SK-N-SH (cell line): ENCODE results near the gene OR52A1. TPM values are rescaled to one million over a fixed set of nuclear protein-coding genes. Genes with fewer than 3 reads are reported as not detected.

Experiments
- CTCF ChIA-PET: fragments of 300-600, 350-600 bp; formaldehyde crosslinking; extraction: SDS; loops from one replicate; lab custom pipeline; 2021; lab: Yijun Ruan, JAX
- POLR2A ChIA-PET: fragments of 350-600 bp; sonication (Branson Sonifier 250); formaldehyde crosslinking; extraction: SDS; loops from one replicate; lab custom pipeline; 2020; ENCODE audit warnings: antibody characterized with exemption, inconsistent platforms; lab: Yijun Ruan, JAX
- DNase-seq: peaks from one replicate; pipeline ENCODE4 v3.0.0; 2012
- H2AFZ ChIP-seq: fragments of 200-600 bp; sonication (generic); 2 replicates; pipeline ENCODE4 v1.8.1; 2016; ENCODE audit warnings: antibody characterized with exemption, mild to moderate bottlenecking, low read depth
- H3F3A ChIP-seq: fragments of 200-600 bp; sonication (generic); replicated peaks from 2 replicates; pipeline ENCODE3; 2016; ENCODE audit warnings: antibody characterized with exemption, mild to moderate bottlenecking; ENCODE audit not compliant: insufficient read depth
- H3K27ac ChIP-seq, 2 experiments: fragments of 200-500 bp in 1 of 2; fragments of 200-600 bp in 1 of 2; sonication (Bioruptor generic) in 1 of 2; sonication (generic), shearing (Covaris generic) in 1 of 2; 2 replicates each; pipeline versions ENCODE4 v1.5.1 to v1.6.1; 2014 to 2016; ENCODE audit warnings: low read depth in 2 of 2, inconsistent platforms in 1 of 2, low read length in 1 of 2, mild to moderate bottlenecking in 1 of 2, mixed read lengths in 1 of 2
- H3K27me3 ChIP-seq: fragments of 200-600 bp; sonication (generic), shearing (Covaris generic); 2 replicates; pipeline ENCODE4 v1.6.1; 2016; ENCODE audit warnings: mixed run types; ENCODE audit not compliant: insufficient read depth
- H3K36me3 ChIP-seq, 2 experiments: fragments of 200-500 bp in 1 of 2; fragments of 200-600 bp in 1 of 2; sonication (Bioruptor generic) in 1 of 2; sonication (generic) in 1 of 2; replicated peaks in 1 of 2; 2 replicates each; pipeline versions ENCODE3 to v1.5.1; 2014 to 2016; ENCODE audit warnings: low read length in 1 of 2, mild to moderate bottlenecking in 1 of 2; ENCODE audit not compliant: insufficient read depth in 2 of 2, control insufficient read depth in 1 of 2
- H3K4me1 ChIP-seq, 2 experiments: fragments of 200-500 bp in 1 of 2; fragments of 200-600 bp in 1 of 2; sonication (Bioruptor generic) in 1 of 2; sonication (generic), shearing (Covaris generic) in 1 of 2; 2 replicates each; pipeline versions ENCODE4 v1.5.1 to v1.6.1; 2014 to 2016; ENCODE audit warnings: low read depth in 1 of 2, low read length in 1 of 2, mixed run types in 1 of 2; ENCODE audit not compliant: insufficient read depth in 2 of 2, control insufficient read depth in 1 of 2
- H3K4me2 ChIP-seq: fragments of 200-600 bp; sonication (generic), shearing (Covaris generic); 2 replicates; pipeline ENCODE4 v1.6.1; 2017; ENCODE audit warnings: mixed run types
- H3K4me3 ChIP-seq, 2 experiments: fragments of 200-500 bp in 1 of 2; fragments of 200-600 bp in 1 of 2; sonication (Bioruptor generic) in 1 of 2; sonication (generic), shearing (Covaris generic) in 1 of 2; 2 replicates each; pipeline versions ENCODE4 v1.5.1 to v1.8.1; 2014 to 2016; ENCODE audit warnings: low read depth in 2 of 2, inconsistent platforms in 1 of 2, low read length in 1 of 2, mild to moderate bottlenecking in 1 of 2, mixed read lengths in 1 of 2, moderate library complexity in 1 of 2
- H3K79me2 ChIP-seq: fragments of 200-600 bp; sonication (generic); 2 replicates; pipeline ENCODE4 v1.8.1; 2017; ENCODE audit warnings: mild to moderate bottlenecking; ENCODE audit not compliant: insufficient read depth
- H3K9ac ChIP-seq: fragments of 200-600 bp; sonication (generic); 2 replicates; pipeline ENCODE4 v1.6.1; 2017; ENCODE audit warnings: mixed run types
- H3K9me2 ChIP-seq: fragments of 200-600 bp; sonication (generic); 2 replicates; pipeline ENCODE4 v1.6.1; 2017; ENCODE audit warnings: mixed run types
- H3K9me3 ChIP-seq: fragments of 200-600 bp; sonication (generic); 2 replicates; pipeline ENCODE4 v1.6.1; 2017; ENCODE audit warnings: mixed run types, mild to moderate bottlenecking, moderate library complexity
- H4K20me1 ChIP-seq: fragments of 200-600 bp; sonication (generic); 2 replicates; pipeline ENCODE4 v1.6.1; 2017; ENCODE audit warnings: mild to moderate bottlenecking, mixed run types; ENCODE audit not compliant: insufficient read depth
- FOSL2 ChIP-seq: IDR thresholded peaks from 2 replicates; pipeline ENCODE4 v1.4.0; 2012; ENCODE audit warnings: low read depth, mild to moderate bottlenecking, moderate library complexity, borderline replicate concordance
- FOXJ3 ChIP-seq: sonication (generic); formaldehyde crosslinking; IDR thresholded peaks from 2 replicates; pipeline ENCODE4 v1.5.1; 2020; ENCODE audit warnings: mild to moderate bottlenecking, missing genetic modification reagents
- FOXM1 ChIP-seq: IDR thresholded peaks from 2 replicates; pipeline ENCODE4 v1.4.0; 2012; ENCODE audit warnings: low read depth, mild to moderate bottlenecking
- IRF3 ChIP-seq: fragments of 150-350 bp; IDR thresholded peaks from 2 replicates; pipeline ENCODE4 v1.6.1; 2016; ENCODE audit warnings: mild to moderate bottlenecking, low read depth, low read length
- JUND ChIP-seq: IDR thresholded peaks from 2 replicates; pipeline ENCODE4 v1.4.0; 2012
- MAX ChIP-seq: IDR thresholded peaks from 2 replicates; pipeline ENCODE4 v1.4.0; 2012; ENCODE audit warnings: low read depth
- NRF1 ChIP-seq: IDR thresholded peaks from 2 replicates; pipeline ENCODE4 v1.6.1; 2012; ENCODE audit warnings: low read depth, mild to moderate bottlenecking, low read length
- PBX3 ChIP-seq: IDR thresholded peaks from 2 replicates; pipeline ENCODE4; 2012
- POLR2AphosphoS5 ChIP-seq: IDR thresholded peaks from 2 replicates; pipeline ENCODE4 v1.6.1; 2012; ENCODE audit warnings: low read depth, low read length
- REST ChIP-seq: IDR thresholded peaks from 2 replicates; pipeline ENCODE4 v1.6.1; 2012; ENCODE audit warnings: mild to moderate bottlenecking, low read depth, low read length, moderate library complexity
- SIN3A ChIP-seq: IDR thresholded peaks from 2 replicates; pipeline ENCODE4 v1.6.1; 2012; ENCODE audit warnings: low read depth, mild to moderate bottlenecking, low read length, moderate library complexity, borderline replicate concordance
- TAF1 ChIP-seq: IDR thresholded peaks from 2 replicates; pipeline ENCODE4 v1.6.1; 2012; ENCODE audit warnings: low read depth, mild to moderate bottlenecking, low read length, moderate library complexity, borderline replicate concordance
- TEAD4 ChIP-seq: IDR thresholded peaks from 2 replicates; pipeline ENCODE4 v1.4.0; 2012; ENCODE audit warnings: mild to moderate bottlenecking, borderline replicate concordance; ENCODE audit not compliant: insufficient read depth
- USF1 ChIP-seq: IDR thresholded peaks from 2 replicates; pipeline ENCODE4 v1.4.0; 2012; ENCODE audit warnings: low read depth, borderline replicate concordance
- USF2 ChIP-seq: fragments of 150-350 bp; IDR thresholded peaks from 2 replicates; pipeline ENCODE4 v1.6.1; 2017; ENCODE audit warnings: antibody characterized with exemption, low read length, low read depth, borderline replicate concordance
- YY1 ChIP-seq: IDR thresholded peaks from 2 replicates; pipeline ENCODE4 v1.4.0; 2012; ENCODE audit warnings: low read depth, mild to moderate bottlenecking
- WGBS: methylation state at CpG from one replicate; pipeline ENCODE4 v1.1.6; 2017; ENCODE audit warnings: low lambda C conversion rate; 5-methylcytosine and 5-hydroxymethylcytosine counted together
- polyA plus RNA-seq, 3 experiments: library from polyadenylated mRNA; depleted of rRNA; stranded (reverse); fragments of >200 nt; gene quantifications; 2 replicates each; pipeline ENCODE4 v1.2.3, GENCODE V29; 2012

Gene OR52A1
- polyA plus RNA-seq, 1 of the 3 experiments (the other 2 are of a cell fraction): not detected

GRCh38 chr11:5137014-5137413, 17.5 kb downstream of the OR52A1 start:
- H3F3A ChIP-seq: no peaks in the 10 kb centered on the region
- H3K9ac ChIP-seq: no peak overlapping the region
- WGBS: 9% methylated on average over 1 of the region's 1 CpG
- CTCF ChIA-PET: no interaction called here
- no peaks in the 10 kb centered on the region for H4K20me1 ChIP-seq
- TF ChIP-seq NRF1: no peak
- no peak for TF ChIP-seq FOXJ3 (CRISPR knock-in tag)
- no peak for TF ChIP-seq TAF1
- TF ChIP-seq SIN3A: no peak
- TF ChIP-seq REST: no peak
- no peak for TF ChIP-seq FOXM1
- TF ChIP-seq USF2: no peak
- no peak for TF ChIP-seq FOSL2
- no peak for TF ChIP-seq IRF3
- TF ChIP-seq YY1: no peak
- TF ChIP-seq TEAD4: no peak
- TF ChIP-seq POLR2AphosphoS5: no peak
- no peak for TF ChIP-seq MAX
- TF ChIP-seq JUND: no peak
- no peak for TF ChIP-seq USF1
- TF ChIP-seq PBX3: no peak
- TF ChIP-seq, all 33 proteins: peak for 0
- Histone ChIP-seq H3K4me3 (no peak overlapping the region), H3K79me2 (no peaks in the 10 kb centered on the region), H3K36me3 (no peaks in the 10 kb centered on the region), H2AFZ (no peak overlapping the region), H3K9me2 (no peaks in the 10 kb centered on the region), H3K27ac (no peak overlapping the region), H3K4me1 (no peaks in the 10 kb centered on the region), H3K9me3 (no peaks in the 10 kb centered on the region), H3K27me3 (peaks cover 2% of the 10 kb centered on the region; the same call in 1 of the 2 replicates), H3K4me2 (no peak overlapping the region)
- no peak for DNase-seq
- POLR2A ChIA-PET: no interaction called here
